Measurements from ENCODE around the gene BCL6. TPM values are rescaled to one million over a fixed set of nuclear protein-coding genes. Genes with fewer than 3 reads are reported as not detected.

The BCL6 gene
- total and polyA plus RNA-seq, 9 of the 15 experiments (the other 6 are each of a cell fraction or from before 2014, with no cell fraction given), result 0.08 to 3.5 (median 1.6) TPM

- in situ Hi-C loops (cut with MboI), result loop anchor here (25.0 kb wide), 1 partner anchor 1408 kb away; no protein-coding TSS in a partner anchor
- no peaks in the 10 kb centered on the region for H3K79me2 ChIP-seq (ENCODE audit: control insufficient read depth, insufficient read depth, low read length)
- TF ChIP-seq KHSRP (IDR thresholded peaks at IDR 0.05) (no peak), TGIF2 (CRISPR knock-in tag; IDR thresholded peaks at IDR 0.05) (no peak), ILK (tag; IDR thresholded peaks at IDR 0.05; ENCODE audit: borderline replicate concordance, low read depth) (no peak), ETV1 (tag; conservative IDR thresholded peaks at IDR 0.05; ENCODE audit: low read depth) (no peak), POU5F1 (IDR thresholded peaks at IDR 0.05; ENCODE audit: borderline replicate concordance, low read depth, low read length, partially characterized antibody) (no peak), ZNF282 (CRISPR knock-in tag; IDR thresholded peaks at IDR 0.05) (no peak), NBN (IDR thresholded peaks at IDR 0.05; ENCODE audit: low read depth) (no peak), CLOCK (CRISPR knock-in tag; IDR thresholded peaks at IDR 0.05; ENCODE audit: borderline replicate concordance) (no peak), HMGXB4 (CRISPR knock-in tag; IDR thresholded peaks at IDR 0.05) (no peak), TEAD1 (CRISPR knock-in tag; IDR thresholded peaks at IDR 0.05) (no peak), HSF4 (CRISPR knock-in tag; IDR thresholded peaks at IDR 0.05; ENCODE audit: borderline replicate concordance) (no peak), MYBL2 (IDR thresholded peaks at IDR 0.05; ENCODE audit: low read depth) (no peak), MYBL2 (CRISPR knock-in tag; IDR thresholded peaks at IDR 0.05; ENCODE audit: borderline replicate concordance) (no peak), THRA (IDR thresholded peaks at IDR 0.05) (no peak)
- TF ChIP-seq, protein P1, sequence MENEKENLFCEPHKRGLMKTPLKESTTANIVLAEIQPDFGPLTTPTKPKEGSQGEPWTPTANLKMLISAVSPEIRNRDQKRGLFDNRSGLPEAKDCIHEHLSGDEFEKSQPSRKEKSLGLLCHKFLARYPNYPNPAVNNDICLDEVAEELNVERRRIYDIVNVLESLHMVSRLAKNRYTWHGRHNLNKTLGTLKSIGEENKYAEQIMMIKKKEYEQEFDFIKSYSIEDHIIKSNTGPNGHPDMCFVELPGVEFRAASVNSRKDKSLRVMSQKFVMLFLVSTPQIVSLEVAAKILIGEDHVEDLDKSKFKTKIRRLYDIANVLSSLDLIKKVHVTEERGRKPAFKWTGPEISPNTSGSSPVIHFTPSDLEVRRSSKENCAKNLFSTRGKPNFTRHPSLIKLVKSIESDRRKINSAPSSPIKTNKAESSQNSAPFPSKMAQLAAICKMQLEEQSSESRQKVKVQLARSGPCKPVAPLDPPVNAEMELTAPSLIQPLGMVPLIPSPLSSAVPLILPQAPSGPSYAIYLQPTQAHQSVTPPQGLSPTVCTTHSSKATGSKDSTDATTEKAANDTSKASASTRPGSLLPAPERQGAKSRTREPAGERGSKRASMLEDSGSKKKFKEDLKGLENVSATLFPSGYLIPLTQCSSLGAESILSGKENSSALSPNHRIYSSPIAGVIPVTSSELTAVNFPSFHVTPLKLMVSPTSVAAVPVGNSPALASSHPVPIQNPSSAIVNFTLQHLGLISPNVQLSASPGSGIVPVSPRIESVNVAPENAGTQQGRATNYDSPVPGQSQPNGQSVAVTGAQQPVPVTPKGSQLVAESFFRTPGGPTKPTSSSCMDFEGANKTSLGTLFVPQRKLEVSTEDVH (IDR thresholded peaks at IDR 0.05; ENCODE audit: low read depth, partially characterized antibody), result no peak
- CTCF ChIA-PET (ENCODE audit: low intra/inter-chr PET ratio), result no interaction called here
- FAIRE-seq (no peak), ATAC-seq (no peak), DNase-seq (ENCODE audit: extremely low read depth in 1 of 4, low spot score in 3 of 4) (no peak)
- H2AFZ ChIP-seq (ENCODE audit: low read depth, low read length), result no peak overlapping the region
- no peak overlapping the region for H3K27ac ChIP-seq (ENCODE audit: extremely low read depth, low read depth, low read length)
- intact Hi-C loops (cut with micrococcal nuclease), result no loop called here
- H3K9ac ChIP-seq (ENCODE audit: insufficient read depth in 1 of 2, low read depth in 2 of 2, low read length in 2 of 2), result 0 out of 4 replicates have a peak overlapping the region, but pooled peaks of 1 of the 2 experiments have one; percentile 27
- no peaks in the 10 kb centered on the region for H3K9me1 ChIP-seq (ENCODE audit: control insufficient read depth, insufficient read depth, low read length)
- no peaks in the 10 kb centered on the region for H4K20me1 ChIP-seq (replicated peaks; ENCODE audit: control insufficient read depth, insufficient read depth, low read length)
- no peaks in the 10 kb centered on the region for H3K4me1 ChIP-seq (replicated peaks in 1 of 2; ENCODE audit: control insufficient read depth in 2 of 2, insufficient read depth in 2 of 2, low read length in 2 of 2)
- 59% methylated on average over 10 of the region's 12 CpGs for WGBS (ENCODE audit: insufficient coverage, low coverage, missing lambda C conversion rate)
- H3K4me2 ChIP-seq (ENCODE audit: insufficient read depth, low read length), result no peak overlapping the region
- no peaks in the 10 kb centered on the region for H3K27me3 ChIP-seq (ENCODE audit: control insufficient read depth in 2 of 2, insufficient read depth in 2 of 2, low read length in 2 of 2)
- POLR2A ChIA-PET, result no interaction called here
- H3K36me3 ChIP-seq (ENCODE audit: control insufficient read depth, insufficient read depth, low read length), result no peaks in the 10 kb centered on the region
- H3K9me3 ChIP-seq (replicated peaks; ENCODE audit: control insufficient read depth, insufficient read depth, low read depth, low read length), result no peaks in the 10 kb centered on the region
- no peak overlapping the region for H3K4me3 ChIP-seq
- no TSS peak for BruUV-seq (replicated peaks)
Measured at GRCh38 chr3:187729598-187729997, 15.7 kb downstream of the BCL6 start.
